ENCODE results near the gene IQSEC1.
A peak's percentile ranks its signal among the peaks of the same experiment; 100 is the strongest.

Gene IQSEC1

DNA sequence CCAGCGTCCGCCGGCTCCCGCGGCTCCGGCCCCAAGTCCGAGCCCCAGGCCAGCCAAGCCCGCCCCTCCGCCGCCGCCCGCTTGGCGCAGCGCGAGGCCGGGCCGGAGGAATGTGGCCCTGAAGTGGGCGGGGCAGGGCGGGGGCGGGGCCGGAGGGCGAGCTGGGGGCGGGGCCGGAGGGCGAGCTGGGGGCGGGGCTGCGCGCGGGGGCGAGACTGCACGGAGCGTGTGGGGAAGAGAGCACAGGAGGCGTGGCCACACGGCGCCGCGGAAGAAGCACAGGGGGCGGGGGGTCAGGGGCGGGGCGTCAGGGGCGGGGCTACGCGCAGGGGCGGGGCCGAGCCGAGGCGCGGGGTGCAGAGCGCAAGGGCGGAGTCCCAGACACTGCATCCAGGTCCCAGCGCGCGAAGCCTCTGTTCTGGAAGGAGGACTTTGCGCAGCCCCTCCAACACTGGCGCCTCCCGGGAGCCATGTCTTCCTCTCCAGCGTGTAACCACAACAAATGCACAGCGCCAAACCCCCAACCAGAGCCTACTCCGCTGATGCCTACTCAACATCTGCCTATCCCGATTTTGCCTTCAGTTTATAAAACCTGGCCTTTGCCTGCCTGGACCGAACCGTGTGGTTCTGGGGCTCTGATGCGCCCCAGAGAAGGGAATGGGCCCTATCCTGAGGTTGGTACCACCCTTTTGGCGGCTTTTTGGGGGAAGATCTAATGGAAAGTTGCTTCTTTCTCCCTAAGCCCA, 105.5 kb downstream of the IQSEC1 start:
- Histone ChIP-seq H3K4me1 (ENCODE audit: control extremely low read depth in 1 of 4, control insufficient read depth in 4 of 4, insufficient read depth in 4 of 4, low read length in 3 of 4) (peaks cover 3 to 53% (median 40%) of the 10 kb centered on the region in 4 experiments), H3K4me3 (ENCODE audit: control insufficient read depth in 1 of 7, extremely low read depth in 1 of 7, insufficient read depth in 4 of 7, low read depth in 2 of 7, low read length in 6 of 7) (peak overlapping the region; percentile 39 to 81 (median 67)), H3K27ac (ENCODE audit: insufficient read depth in 1 of 2, low read depth in 1 of 2, low read length in 2 of 2, poor library complexity in 1 of 2, severe bottlenecking in 2 of 2) (no peak overlapping the region), H3K27me3 (replicated peaks in 2 of 5; ENCODE audit: control insufficient read depth in 4 of 5, insufficient read depth in 5 of 5, low read length in 4 of 5) (no peaks in the 10 kb centered on the region), H3K9me3 (ENCODE audit: control extremely low read depth in 1 of 5, control insufficient read depth in 4 of 5, insufficient read depth in 2 of 5, low read depth in 1 of 5, low read length in 4 of 5) (no peaks in the 10 kb centered on the region), H3K36me3 (ENCODE audit: control insufficient read depth in 4 of 4, insufficient read depth in 4 of 4, low read length in 3 of 4) (no peaks in the 10 kb centered on the region)
- ChIA-PET POLR2A (interaction anchor here (0.5 kb wide), 1 partner anchor 17 kb away, joined by 3 read pairs; no protein-coding TSS in a partner anchor), CTCF (interaction anchor here (2.3 to 25.0 kb wide), 3 partner anchors 10 to 12 kb away, joined by 10 to 400 read pairs (median 400); no protein-coding TSS in a partner anchor)
- peak; percentile 85 to 93 (median 92) for DNase-seq
- WGBS (ENCODE audit: insufficient coverage): 2% methylated on average over 20 of the region's 64 CpGs

DNA sequence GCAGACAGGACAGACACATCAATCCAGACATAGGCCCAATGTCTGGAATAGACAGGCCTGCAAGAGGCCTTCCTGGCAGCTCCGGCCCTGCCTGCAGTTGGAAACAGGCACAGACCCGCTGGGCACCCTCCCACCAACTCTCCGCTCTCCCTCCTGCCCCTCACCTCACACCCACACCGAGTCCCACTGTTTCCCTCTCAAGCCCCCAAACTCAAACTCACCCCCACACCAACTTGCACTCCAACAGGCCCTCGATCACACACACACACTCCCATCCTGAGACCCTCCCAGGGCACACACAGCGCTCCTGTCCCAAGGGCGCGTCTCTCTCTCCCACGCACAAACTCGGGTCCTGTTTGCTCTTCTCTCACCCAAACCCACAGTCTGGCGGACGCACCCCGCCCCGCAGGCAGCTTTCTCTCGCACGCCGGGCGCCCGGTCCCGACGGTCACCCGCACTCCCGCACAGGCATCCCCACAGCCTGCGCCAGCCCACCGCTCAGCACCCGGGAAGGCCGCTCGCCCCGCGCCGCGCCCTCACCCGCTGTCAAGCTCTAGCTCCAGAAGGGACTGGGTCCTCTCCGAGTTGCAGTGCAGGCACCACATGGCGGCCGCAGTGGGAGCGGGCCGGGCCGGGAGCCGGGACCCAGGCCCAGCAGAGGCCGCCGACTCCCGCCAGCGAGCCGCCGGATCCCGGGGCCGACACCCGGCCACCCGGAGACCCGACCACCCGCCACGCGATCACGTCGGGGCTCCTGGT, 106.2 kb downstream of the IQSEC1 start:
- ChIA-PET POLR2A (interaction anchor here (0.5 kb wide), 1 partner anchor 18 kb away, joined by 3 read pairs; no protein-coding TSS in a partner anchor), CTCF (interaction anchor here (0.6 to 25.0 kb wide), 4 partner anchors 11 to 20 kb away, joined by 4 to 400 read pairs (median 7); no protein-coding TSS in a partner anchor)
- DNase-seq: no peak
- no peak overlapping the region for H3K27ac ChIP-seq (ENCODE audit: insufficient read depth in 1 of 2, low read depth in 1 of 2, low read length in 2 of 2, poor library complexity in 1 of 2, severe bottlenecking in 2 of 2)
- H3K4me3 ChIP-seq (ENCODE audit: control insufficient read depth in 1 of 7, extremely low read depth in 1 of 7, insufficient read depth in 4 of 7, low read depth in 2 of 7, low read length in 6 of 7): peak overlapping the region; percentile 10 to 81 (median 67)
- H3K9me3 ChIP-seq (ENCODE audit: control extremely low read depth in 1 of 5, control insufficient read depth in 4 of 5, insufficient read depth in 2 of 5, low read depth in 1 of 5, low read length in 4 of 5): no peaks in the 10 kb centered on the region
- H3K36me3 ChIP-seq (ENCODE audit: control insufficient read depth in 4 of 4, insufficient read depth in 4 of 4, low read length in 3 of 4): no peaks in the 10 kb centered on the region
- 5% methylated on average over 49 of the region's 56 CpGs for WGBS (ENCODE audit: insufficient coverage)
- peaks cover 3 to 60% (median 47%) of the 10 kb centered on the region in 4 experiments for H3K4me1 ChIP-seq (ENCODE audit: control extremely low read depth in 1 of 4, control insufficient read depth in 4 of 4, insufficient read depth in 4 of 4, low read length in 3 of 4)
- no peaks in the 10 kb centered on the region for H3K27me3 ChIP-seq (replicated peaks in 2 of 5; ENCODE audit: control insufficient read depth in 4 of 5, insufficient read depth in 5 of 5, low read length in 4 of 5)

DNA sequence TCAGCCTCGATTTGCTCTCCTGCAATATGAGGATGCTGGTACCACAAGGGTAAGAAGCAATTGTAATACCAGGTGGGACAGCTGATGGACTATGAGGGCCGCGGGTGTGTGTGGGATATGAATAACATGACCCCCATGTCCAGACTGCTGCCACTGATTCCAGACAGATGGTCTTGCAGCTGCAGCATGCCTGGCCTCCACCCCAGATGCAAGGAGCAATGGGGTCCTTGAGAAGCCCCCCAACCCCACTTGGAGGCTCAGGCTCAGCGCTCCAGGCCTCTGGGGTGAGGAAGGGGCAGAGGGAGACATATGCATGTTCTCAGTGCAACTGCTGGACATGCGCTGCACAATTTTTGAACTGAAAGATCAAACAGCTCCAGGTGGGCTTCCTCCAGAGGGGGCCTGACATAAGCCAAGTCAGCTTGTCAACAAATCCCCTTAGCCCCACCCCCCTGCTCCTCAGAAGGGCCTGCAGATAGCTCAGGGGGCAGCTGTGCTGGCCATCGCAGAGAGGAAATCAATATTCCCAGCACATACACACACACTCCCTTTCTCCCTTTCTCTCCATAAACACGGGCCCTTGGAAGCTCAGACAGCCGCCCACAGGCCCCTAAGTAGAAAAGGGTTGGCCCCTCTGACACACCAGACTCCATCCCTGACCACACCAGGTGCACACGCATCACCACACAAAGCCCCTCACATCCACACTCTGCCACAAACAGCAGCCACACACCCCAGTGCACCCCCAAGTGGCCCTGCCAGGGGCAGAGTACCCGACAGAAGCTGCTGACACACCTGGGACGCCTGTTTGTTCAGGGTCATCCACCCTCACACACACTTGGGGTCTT, 107.0 kb downstream of the IQSEC1 start:
- ChIA-PET CTCF (interaction anchor here (0.6 to 25.0 kb wide), 5 partner anchors 10 to 19 kb away, joined by 3 to 400 read pairs (median 4); no protein-coding TSS in a partner anchor), POLR2A (no interaction called here)
- Histone ChIP-seq H3K9me3 (ENCODE audit: control extremely low read depth in 1 of 5, control insufficient read depth in 4 of 5, insufficient read depth in 2 of 5, low read depth in 1 of 5, low read length in 4 of 5) (no peaks in the 10 kb centered on the region), H3K4me1 (ENCODE audit: control extremely low read depth in 1 of 4, control insufficient read depth in 4 of 4, insufficient read depth in 4 of 4, low read length in 3 of 4) (peaks cover 3 to 68% (median 51%) of the 10 kb centered on the region in 4 experiments), H3K36me3 (ENCODE audit: control insufficient read depth in 4 of 4, insufficient read depth in 4 of 4, low read length in 3 of 4) (no peaks in the 10 kb centered on the region), H3K27ac (ENCODE audit: insufficient read depth in 1 of 2, low read depth in 1 of 2, low read length in 2 of 2, poor library complexity in 1 of 2, severe bottlenecking in 2 of 2) (no peak overlapping the region), H3K27me3 (replicated peaks in 2 of 5; ENCODE audit: control insufficient read depth in 4 of 5, insufficient read depth in 5 of 5, low read length in 4 of 5) (no peaks in the 10 kb centered on the region), H3K4me3 (ENCODE audit: control insufficient read depth in 1 of 7, extremely low read depth in 1 of 7, insufficient read depth in 4 of 7, low read depth in 2 of 7, low read length in 6 of 7) (peak overlapping the region in 6 of 7 experiments; percentile 10 to 81 (median 68))
- 80% methylated on average over 7 of the region's 11 CpGs for WGBS (ENCODE audit: insufficient coverage)
- peak in 2 of 3 donors; percentile 39 to 47 for DNase-seq

DNA sequence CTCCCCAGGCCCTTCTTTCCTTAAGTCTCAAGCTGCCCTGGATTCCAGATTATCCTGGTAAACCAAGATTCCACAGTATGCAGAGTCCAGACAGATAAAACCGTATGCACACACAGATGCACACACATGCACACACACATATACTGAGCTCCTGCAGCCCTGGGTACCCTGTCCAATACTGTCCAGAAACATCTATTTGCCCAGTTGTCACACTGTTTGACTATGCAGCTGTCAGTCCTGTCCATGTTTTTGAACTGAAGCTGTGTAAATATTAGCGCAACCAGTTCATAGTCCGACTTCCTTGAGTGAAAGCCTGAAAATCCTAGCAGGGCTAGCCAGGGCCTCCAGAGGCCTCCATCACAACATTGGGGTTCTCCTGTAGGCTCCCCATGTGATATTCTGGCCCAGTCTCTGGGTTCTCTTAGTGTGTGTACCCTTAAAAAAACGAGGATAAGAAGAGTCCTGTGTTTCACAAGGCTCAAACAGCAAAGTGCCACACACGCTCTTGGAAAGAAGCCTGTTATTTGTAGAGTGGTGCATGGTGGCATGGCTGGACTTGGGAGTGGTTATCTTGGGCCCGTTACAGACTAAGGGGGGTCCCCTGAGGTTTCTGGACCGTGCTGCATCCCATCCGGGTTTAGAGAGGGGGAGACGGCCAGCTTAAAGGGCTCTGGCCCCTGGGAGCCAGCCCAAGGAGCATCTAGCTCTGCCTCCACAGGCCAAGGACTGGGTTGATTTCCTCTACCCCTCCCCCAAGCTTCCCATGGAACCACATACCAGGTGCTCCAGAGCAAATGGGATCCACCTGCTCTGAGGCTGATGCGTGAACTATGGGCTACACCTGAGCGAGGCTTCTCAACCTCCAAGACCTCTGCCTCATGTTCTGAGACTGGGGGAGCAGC, 108.3 kb downstream of the IQSEC1 start:
- Histone ChIP-seq H3K36me3 (ENCODE audit: control insufficient read depth in 4 of 4, insufficient read depth in 4 of 4, low read length in 3 of 4) (no peaks in the 10 kb centered on the region), H3K27ac (ENCODE audit: insufficient read depth in 1 of 2, low read depth in 1 of 2, low read length in 2 of 2, poor library complexity in 1 of 2, severe bottlenecking in 2 of 2) (no peak overlapping the region), H3K4me1 (ENCODE audit: control extremely low read depth in 1 of 4, control insufficient read depth in 4 of 4, insufficient read depth in 4 of 4, low read length in 3 of 4) (peaks cover 11 to 81% (median 64%) of the 10 kb centered on the region in 4 experiments), H3K27me3 (replicated peaks in 2 of 5; ENCODE audit: control insufficient read depth in 4 of 5, insufficient read depth in 5 of 5, low read length in 4 of 5) (no peaks in the 10 kb centered on the region), H3K9me3 (ENCODE audit: control extremely low read depth in 1 of 5, control insufficient read depth in 4 of 5, insufficient read depth in 2 of 5, low read depth in 1 of 5, low read length in 4 of 5) (no peaks in the 10 kb centered on the region), H3K4me3 (ENCODE audit: control insufficient read depth in 1 of 7, extremely low read depth in 1 of 7, insufficient read depth in 4 of 7, low read depth in 2 of 7, low read length in 6 of 7) (no peak overlapping the region)
- ChIA-PET CTCF (interaction anchor here (1.0 to 25.0 kb wide), 5 partner anchors 9 to 28 kb away, joined by 3 to 400 read pairs (median 10); no protein-coding TSS in a partner anchor), POLR2A (interaction anchor here (0.6 kb wide), 1 partner anchor 78 kb away, joined by 3 read pairs; no protein-coding TSS in a partner anchor)
- 96% methylated on average over 10 of the region's 11 CpGs for WGBS (ENCODE audit: insufficient coverage)
- DNase-seq: no peak

DNA sequence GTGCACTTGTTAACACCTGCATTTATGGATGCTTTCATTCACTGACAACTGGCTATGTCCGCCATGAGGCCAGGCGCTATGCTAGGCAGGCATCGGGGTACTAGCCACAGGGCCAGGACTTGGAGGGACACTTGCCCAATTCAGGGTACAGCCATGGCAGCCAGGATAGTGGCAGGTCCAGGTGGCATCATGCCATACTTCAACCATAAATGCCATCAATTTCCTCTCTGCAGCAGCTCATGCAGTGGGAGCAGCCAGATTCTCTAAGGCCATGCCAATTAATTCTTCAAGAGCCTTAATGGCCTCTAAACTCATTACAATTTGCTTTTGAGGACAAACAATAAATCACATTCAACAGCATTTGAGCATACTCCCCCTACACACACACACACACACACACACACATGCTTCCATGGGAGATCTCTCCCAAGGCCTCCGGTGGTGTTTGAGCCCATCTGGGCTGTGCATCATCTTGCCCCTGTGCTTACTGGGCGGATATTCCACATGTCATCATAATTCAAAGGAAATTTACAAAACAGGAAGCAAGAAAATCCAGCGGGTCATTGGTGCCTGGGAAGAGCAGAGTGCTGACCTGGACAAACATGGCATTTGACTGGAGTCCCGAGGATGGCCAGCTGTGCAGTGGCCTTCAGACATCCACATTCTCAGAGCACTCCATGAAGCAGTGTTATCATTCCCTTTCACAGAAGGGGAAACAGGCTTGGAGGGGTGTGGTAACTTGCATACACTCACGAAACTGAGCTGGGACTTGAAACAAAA, 109.1 kb downstream of the IQSEC1 start:
- H3K9me3 ChIP-seq (ENCODE audit: control extremely low read depth in 1 of 5, control insufficient read depth in 4 of 5, insufficient read depth in 2 of 5, low read depth in 1 of 5, low read length in 4 of 5): no peaks in the 10 kb centered on the region
- no peaks in the 10 kb centered on the region for H3K27me3 ChIP-seq (replicated peaks in 2 of 5; ENCODE audit: control insufficient read depth in 4 of 5, insufficient read depth in 5 of 5, low read length in 4 of 5)
- 78% methylated on average over 6 of the region's 8 CpGs for WGBS (ENCODE audit: insufficient coverage)
- H3K4me1 ChIP-seq (ENCODE audit: control extremely low read depth in 1 of 4, control insufficient read depth in 4 of 4, insufficient read depth in 4 of 4, low read length in 3 of 4): peaks cover 15 to 89% (median 71%) of the 10 kb centered on the region in 4 experiments
- ChIA-PET CTCF (interaction anchor here (0.9 to 25.0 kb wide), 5 partner anchors 13 to 70 kb away, joined by 3 to 400 read pairs (median 7); no protein-coding TSS in a partner anchor), POLR2A (no interaction called here)
- no peak for DNase-seq
- no peaks in the 10 kb centered on the region for H3K36me3 ChIP-seq (ENCODE audit: control insufficient read depth in 4 of 4, insufficient read depth in 4 of 4, low read length in 3 of 4)
- no peak overlapping the region for H3K27ac ChIP-seq (ENCODE audit: insufficient read depth in 1 of 2, low read depth in 1 of 2, low read length in 2 of 2, poor library complexity in 1 of 2, severe bottlenecking in 2 of 2)
- H3K4me3 ChIP-seq (ENCODE audit: control insufficient read depth in 1 of 7, extremely low read depth in 1 of 7, insufficient read depth in 4 of 7, low read depth in 2 of 7, low read length in 6 of 7): no peak overlapping the region
